OCI-M1 (cell line): Measurements from ENCODE around the gene LYPD4.
"Not testable (repeated sequence)": the region's sequence is repeated elsewhere in the genome, so short reads cannot be mapped to it uniquely, and the experiment has no call there.

Experiments
- DNase-seq: peaks from one replicate; lab custom pipeline; 2025; lab: John Stamatoyannopoulos, UW

Gene LYPD4

DNA sequence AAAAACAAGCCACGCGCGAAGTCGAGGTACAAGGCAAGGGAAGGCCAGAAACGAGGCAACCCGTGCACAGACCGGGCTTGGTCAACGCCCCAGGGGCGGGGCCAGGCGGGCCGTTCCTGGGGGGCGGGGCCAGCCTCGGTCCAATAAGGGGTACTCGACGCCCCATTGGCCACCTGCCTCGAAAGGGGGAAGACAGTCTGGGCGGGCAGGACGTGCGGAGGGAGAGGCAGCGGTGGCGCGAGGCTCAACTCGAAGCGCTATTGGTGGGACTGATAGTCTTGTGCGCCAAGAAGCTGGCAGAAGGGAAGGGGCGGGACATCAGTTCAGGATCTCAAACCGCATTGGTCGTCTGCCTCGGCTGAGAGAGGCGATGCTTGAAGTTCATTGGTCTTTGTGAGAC is at the start of gene LYPD4:
Gene LYPD4 (minus strand): TSS at position 83 of the 400 bp plus-strand sequence. CDS start 5,398 bp downstream, outside the sequence.
- no peak for DNase-seq

DNA sequence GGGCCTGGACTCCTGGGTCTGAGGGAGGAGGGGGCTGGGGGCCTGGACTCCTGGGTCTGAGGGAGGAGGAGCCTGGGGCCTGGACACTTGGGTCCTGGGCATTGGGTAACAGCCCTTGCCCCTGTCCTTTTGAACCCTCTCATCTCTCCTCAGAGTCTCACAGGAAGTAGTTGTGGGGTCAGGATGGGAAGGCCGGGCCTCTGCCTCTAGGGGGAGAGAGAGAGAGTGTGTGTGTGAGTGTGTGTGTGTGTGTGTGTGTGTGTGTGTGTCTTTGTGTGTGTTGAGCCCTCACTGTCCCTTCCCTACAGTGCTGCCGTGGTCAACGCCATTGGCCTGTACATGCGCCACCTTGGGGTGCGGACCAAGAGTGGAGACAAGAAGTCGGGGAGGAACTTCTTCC is 49.4 kb upstream of the LYPD4 start:
- peak; percentile 47 for DNase-seq

- no peak for DNase-seq
Measured at GRCh38 chr19:41892173-41892902, 47.9 kb upstream of the LYPD4 start.

- DNase-seq = no peak
Measured at GRCh38 chr19:41890936-41891335, 46.5 kb upstream of the LYPD4 start.

DNA sequence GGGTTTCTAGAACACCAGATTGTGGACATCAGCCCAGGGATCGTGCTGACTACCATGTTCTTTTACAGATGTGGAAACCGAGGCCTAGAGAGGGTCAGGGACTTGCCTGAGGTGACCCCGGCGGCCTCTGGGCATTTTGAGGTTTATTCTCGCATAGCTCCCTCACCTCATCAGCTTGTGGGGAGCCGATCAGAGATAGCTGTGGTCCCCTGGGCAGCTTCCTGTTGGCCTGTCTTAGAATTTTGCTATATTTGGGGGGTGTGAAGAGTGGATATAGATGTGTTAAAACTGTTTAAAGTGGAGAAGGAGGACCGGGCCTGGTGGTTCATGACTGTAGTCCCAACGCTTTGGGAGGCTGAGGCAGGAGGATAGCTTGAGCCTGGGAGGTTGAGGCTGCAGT is 45.4 kb upstream of the LYPD4 start:
- no peak for DNase-seq

- no peak for DNase-seq
Measured at GRCh38 chr19:41888926-41889325, 44.4 kb upstream of the LYPD4 start.

DNA sequence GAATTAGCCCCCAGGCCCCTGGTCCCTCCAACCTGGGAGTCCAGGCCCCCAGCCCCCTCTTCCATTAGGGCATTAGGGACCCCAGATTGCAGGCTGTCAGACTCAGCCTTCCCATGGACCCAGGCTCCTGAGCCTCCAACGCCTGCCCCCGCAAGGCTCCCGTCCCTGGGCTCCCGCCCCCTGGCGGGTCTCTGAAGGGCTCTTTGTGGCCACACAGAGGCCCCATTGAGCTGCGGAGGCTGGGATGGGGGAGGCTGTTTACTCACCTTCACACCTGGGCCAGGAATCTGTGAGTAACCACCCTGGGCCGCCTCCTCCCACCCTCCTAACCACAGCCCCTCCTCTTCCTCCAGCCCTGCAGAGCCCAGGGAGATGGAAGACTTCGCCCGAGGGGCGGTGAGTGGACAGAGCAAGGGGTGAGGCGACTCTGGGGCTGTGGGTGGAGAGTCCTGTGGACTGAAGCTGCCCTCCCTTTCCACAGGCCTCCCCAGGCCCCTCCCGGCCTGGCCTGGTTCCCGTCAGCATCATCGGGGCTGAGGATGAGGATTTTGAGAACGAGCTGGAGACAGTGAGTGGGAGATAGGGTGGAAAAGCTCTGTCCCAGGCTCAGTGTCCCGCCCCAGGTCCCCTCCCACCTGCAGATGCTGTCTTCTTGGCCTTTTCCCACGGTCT is 43.4 kb upstream of the LYPD4 start:
- DNase-seq = no peak

DNA sequence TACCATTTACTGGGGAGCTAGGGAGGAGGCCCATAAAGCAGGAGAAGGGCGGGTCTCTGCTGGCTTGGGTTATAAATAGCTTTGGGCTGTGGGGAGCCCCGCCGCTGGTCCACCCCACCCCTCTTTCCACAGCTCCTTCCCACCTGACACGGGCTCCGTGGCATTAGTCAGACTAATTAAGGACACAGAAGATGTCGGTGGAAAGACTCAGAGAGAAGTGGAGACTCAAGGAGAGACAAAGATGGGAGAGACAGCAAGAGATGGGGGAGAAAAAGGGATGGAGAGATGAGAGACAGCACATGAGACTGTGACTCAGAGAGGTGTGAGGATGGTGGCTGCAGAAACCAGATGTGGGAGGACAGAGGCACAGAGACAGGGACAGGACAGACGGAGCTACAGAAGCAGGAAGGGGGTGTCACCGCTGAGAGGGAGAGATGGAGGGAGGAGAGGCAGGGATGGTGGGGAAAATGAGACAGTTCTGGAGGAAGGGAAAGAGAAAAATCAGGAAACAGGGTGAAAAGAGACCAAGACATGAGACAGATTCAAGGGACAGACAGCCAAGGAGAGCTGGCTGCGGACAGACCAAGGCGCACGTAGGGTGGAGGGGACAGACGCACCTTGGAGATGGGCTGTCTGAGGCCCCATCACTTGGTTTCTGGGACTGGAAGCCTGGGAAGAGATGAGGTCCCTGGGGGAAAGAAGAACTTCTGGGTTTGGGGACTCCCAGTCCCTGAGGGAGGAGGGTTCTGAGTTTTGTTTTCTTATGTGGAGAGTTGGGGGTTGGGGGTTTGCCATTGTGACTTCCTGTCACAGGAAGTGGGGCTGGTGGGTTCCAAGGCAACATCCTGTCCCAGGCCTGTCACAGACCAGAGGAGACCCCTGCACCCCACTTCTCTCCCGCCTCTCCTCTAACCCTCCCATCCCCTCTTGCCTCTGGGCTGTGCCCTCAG is 42.6 kb upstream of the LYPD4 start:
- DNase-seq = no peak

DNA sequence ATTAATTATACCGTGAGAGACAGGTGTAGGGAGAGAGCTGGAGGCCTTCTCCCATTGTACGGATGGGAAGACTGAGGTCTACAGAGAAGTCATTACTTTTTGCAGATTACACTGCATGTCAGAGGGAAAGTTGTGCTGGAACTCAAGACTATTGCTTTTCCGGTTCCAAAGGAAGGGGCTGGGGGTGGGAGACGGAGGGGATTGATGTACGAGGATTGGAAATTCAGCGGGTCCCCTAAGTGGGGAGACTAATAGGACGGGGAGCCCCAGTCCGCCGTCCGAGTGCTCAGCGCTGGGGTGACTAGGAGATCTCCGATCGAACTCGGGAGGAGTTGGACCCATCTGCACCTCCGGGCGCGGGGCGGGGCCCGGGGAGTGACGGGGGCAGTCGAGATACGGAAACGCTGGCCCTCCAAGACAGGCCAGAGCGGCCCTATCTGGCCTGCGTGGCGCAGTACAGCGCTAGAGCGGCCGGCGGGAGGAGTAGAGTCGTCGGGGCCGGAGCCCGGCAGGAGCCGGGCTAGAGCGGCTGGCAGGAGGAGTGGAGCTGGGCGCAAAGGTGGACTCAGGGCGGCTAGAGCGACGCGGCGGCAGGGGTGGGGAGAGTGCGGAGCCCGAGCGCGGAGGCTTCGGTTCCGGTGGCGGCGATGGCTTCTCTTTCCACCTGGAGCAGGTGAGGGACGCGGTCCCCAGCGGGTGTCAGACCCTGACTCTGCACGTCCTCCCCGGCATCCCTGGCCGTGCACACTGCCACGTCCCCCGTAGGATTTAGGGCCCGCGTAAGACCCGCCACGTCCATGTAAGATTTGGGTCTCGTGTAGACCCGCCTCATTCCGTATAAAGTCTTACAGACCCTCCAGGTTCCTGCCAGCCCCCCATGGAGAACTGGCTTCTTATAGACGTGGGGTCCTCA is 39.6 kb upstream of the LYPD4 start:
- peak; percentile 99 for DNase-seq

GRCh38 chr19:41883463-41883820 is 39.0 kb upstream of the LYPD4 start:
- DNase-seq = no peak

- DNase-seq = peak; percentile 51
Measured at GRCh38 chr19:41882568-41883462, 38.3 kb upstream of the LYPD4 start, which contains the start of gene ARHGEF1. ARHGEF1 (plus strand) TSS chr19:41883184; CDS start chr19:41888083, 4,899 bp downstream.

DNA sequence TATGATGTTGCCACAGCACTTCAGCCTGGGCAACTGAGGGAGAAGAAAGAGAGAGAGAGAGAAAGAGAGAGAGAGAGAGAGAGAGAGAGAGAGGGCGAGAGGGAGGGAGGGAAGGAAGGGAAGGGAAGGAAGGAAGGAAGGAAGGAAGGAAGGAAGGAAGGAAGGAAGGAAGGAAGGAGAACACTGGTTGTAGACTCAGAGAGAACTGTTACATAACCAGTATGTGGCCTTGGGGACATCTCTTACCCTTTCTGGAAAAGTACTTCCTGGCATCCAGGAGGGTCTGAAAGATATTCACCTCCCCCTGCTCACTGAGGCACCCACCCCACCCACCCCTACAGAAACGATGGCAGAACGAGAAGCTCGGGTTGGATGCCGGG is 35.8 kb upstream of the LYPD4 start:
- DNase-seq = no peak

DNA sequence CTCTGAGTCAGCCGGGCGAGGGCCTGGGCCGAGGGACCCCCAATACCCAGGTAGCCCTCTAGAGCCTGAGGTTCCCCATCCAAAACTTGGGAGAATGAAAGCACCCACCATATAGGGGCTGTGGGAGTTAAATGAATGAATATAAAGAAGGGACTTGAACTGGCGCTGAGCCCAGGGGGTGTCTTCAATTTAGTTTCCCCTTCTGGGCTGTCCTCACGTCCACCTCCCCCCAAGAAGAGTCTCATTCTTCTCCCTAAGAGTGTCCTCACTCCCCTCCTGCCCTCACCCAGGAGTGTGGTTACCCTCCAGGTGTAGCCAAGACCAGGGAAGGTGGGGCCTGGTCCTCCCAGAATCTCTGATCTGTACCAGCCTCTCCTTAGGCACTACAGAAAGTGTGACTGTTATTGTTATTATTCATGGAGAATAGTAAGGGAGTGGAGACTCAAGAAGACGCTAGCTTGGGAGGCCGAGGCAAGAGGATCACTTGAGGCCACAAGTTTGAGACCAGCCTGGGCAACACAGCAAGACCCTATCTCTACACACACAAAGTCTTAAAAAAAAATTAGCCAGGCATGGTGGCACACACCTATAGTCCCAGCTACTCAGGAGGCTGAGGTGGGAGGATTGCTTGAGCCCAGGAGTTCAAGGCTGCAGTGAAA is 35.3 kb upstream of the LYPD4 start:
- DNase-seq = no peak

GRCh38 chr19:41879080-41879479 is 34.6 kb upstream of the LYPD4 start:
- DNase-seq = no peak

GRCh38 chr19:41877916-41878905 is 33.7 kb upstream of the LYPD4 start:
- no peak for DNase-seq

GRCh38 chr19:41876847-41877832 is 32.7 kb upstream of the LYPD4 start, which contains the start of gene CD79A:
CD79A (plus strand) TSS chr19:41877279; CDS start chr19:41877305, 26 bp downstream.
- DNase-seq = peak; percentile 82

DNA sequence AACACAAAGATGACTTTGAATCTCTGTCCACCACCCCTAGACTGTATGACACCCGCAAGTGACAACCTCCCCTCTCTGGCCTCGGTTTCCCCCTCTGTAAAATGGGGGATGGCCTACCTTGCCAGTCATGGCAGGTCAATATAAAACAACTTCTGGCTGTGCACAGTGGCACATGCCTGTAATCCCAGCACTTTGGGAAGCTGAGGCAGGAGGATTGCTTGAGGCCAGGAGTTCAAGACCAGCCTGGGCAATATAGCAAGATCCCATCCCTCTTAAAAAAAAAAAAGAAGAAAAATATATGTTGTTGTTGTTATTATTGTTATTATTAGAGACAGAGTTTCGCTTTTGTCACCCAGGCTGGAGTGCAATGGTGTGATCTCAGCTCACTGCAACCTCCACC is 31.5 kb upstream of the LYPD4 start:
- not testable (repeated sequence) for DNase-seq
